ENCODE data around the gene EEPD1. TPM values are rescaled to one million over a fixed set of nuclear protein-coding genes. Genes with fewer than 3 reads are reported as not detected.

Gene EEPD1
- total RNA-seq, 1 donor from 2014 or later, result 9.8 TPM

GRCh38 chr7:36261019-36261754 is 108.1 kb downstream of the EEPD1 start:
- no peaks in the 10 kb centered on the region for H3K9me3 ChIP-seq
- H3K4me3 ChIP-seq, result no peak overlapping the region
- DNase-seq (ENCODE audit: extremely low spot score in 2 of 2), result peak in 1 of 2 donors; percentile 28
- TF ChIP-seq, protein P1, sequence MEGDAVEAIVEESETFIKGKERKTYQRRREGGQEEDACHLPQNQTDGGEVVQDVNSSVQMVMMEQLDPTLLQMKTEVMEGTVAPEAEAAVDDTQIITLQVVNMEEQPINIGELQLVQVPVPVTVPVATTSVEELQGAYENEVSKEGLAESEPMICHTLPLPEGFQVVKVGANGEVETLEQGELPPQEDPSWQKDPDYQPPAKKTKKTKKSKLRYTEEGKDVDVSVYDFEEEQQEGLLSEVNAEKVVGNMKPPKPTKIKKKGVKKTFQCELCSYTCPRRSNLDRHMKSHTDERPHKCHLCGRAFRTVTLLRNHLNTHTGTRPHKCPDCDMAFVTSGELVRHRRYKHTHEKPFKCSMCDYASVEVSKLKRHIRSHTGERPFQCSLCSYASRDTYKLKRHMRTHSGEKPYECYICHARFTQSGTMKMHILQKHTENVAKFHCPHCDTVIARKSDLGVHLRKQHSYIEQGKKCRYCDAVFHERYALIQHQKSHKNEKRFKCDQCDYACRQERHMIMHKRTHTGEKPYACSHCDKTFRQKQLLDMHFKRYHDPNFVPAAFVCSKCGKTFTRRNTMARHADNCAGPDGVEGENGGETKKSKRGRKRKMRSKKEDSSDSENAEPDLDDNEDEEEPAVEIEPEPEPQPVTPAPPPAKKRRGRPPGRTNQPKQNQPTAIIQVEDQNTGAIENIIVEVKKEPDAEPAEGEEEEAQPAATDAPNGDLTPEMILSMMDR (IDR thresholded peaks at IDR 0.05), result no peak
- TF ChIP-seq POLR2AphosphoS5 (IDR thresholded peaks at IDR 0.05; ENCODE audit: insufficient read depth in 1 of 2, low read depth in 1 of 2), result peak in 1 of 2 donors; percentile 54
- no peaks in the 10 kb centered on the region for H3K27me3 ChIP-seq
- H3K4me1 ChIP-seq, result peaks cover 72% of the 10 kb centered on the region
- peak overlapping the region; percentile 55 for H3K27ac ChIP-seq
- no peaks in the 10 kb centered on the region for H3K36me3 ChIP-seq
- intact Hi-C loops (cut with DNase I), result no loop called here

DNA sequence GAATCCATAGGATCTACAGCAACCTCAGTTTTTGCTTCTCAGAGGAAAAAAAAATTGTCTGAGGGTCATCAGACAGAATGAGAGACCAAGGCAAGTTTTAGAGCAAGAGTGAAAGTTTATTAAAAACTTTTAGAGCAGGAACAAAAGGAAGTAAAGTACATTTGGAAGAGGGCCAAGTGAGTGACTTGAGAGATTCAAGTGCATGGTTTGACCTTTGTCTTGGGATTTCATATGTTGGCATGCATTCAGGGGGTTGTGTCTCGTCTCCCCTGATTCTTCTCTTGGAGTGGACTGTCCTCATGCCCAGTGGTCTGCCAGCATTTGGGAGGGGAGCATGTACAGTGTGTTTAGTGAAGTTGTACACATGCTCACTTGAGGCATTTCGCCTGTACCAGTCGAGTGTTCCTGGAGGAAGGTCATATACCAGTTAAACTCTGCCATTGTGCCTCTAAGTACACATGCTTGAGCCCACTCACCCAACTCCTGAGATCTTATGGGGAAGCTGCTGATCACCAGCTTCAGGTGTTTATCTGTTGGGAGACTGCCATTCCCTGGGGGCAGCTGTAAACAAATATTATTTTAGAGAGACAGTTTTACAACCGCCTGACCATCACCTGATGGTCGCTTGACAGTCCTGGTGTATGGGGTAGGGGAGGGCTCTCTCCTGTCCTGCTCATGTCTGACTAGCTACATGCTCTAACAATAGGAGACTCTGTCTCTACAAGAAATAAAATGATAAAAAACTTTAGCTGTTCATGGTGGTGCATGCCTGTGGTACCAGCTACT is 109.4 kb downstream of the EEPD1 start:
- Histone ChIP-seq H3K27me3 (no peaks in the 10 kb centered on the region), H3K27ac (peak overlapping the region; percentile 55), H3K4me3 (no peak overlapping the region), H3K36me3 (no peaks in the 10 kb centered on the region), H3K9me3 (no peaks in the 10 kb centered on the region), H3K4me1 (peaks cover 76% of the 10 kb centered on the region)
- DNase-seq (ENCODE audit: extremely low spot score in 2 of 2), result no peak
- intact Hi-C loops (cut with DNase I), result no loop called here
- TF ChIP-seq POLR2A (IDR thresholded peaks at IDR 0.05) (no peak), POLR2AphosphoS5 (IDR thresholded peaks at IDR 0.05; ENCODE audit: insufficient read depth in 1 of 2, low read depth in 1 of 2) (no peak)
- TF ChIP-seq, protein P1 (IDR thresholded peaks at IDR 0.05), result no peak

GRCh38 chr7:36263095-36263484 is 110.0 kb downstream of the EEPD1 start:
- peaks cover 73% of the 10 kb centered on the region for H3K4me1 ChIP-seq
- no peaks in the 10 kb centered on the region for H3K36me3 ChIP-seq
- no peaks in the 10 kb centered on the region for H3K9me3 ChIP-seq
- intact Hi-C loops (cut with DNase I), result no loop called here
- H3K4me3 ChIP-seq, result no peak overlapping the region
- H3K27ac ChIP-seq, result peak overlapping the region; percentile 22
- TF ChIP-seq, protein P1 (IDR thresholded peaks at IDR 0.05), result no peak
- no peak for TF ChIP-seq POLR2AphosphoS5 (IDR thresholded peaks at IDR 0.05; ENCODE audit: insufficient read depth in 1 of 2, low read depth in 1 of 2)
- TF ChIP-seq POLR2A (IDR thresholded peaks at IDR 0.05), result no peak
- peak in 1 of 2 donors; percentile 47 for DNase-seq (ENCODE audit: extremely low spot score in 2 of 2)
- H3K27me3 ChIP-seq, result no peaks in the 10 kb centered on the region

- Histone ChIP-seq H3K4me1 (peaks cover 62% of the 10 kb centered on the region), H3K9me3 (no peaks in the 10 kb centered on the region), H3K27ac (peak overlapping the region; percentile 3), H3K36me3 (no peaks in the 10 kb centered on the region), H3K4me3 (no peak overlapping the region), H3K27me3 (no peaks in the 10 kb centered on the region)
- DNase-seq (ENCODE audit: extremely low spot score in 2 of 2), result no peak
- TF ChIP-seq, protein P1 (IDR thresholded peaks at IDR 0.05), result no peak
- TF ChIP-seq POLR2AphosphoS5 (IDR thresholded peaks at IDR 0.05; ENCODE audit: insufficient read depth in 1 of 2, low read depth in 1 of 2) (no peak), POLR2A (IDR thresholded peaks at IDR 0.05) (no peak)
- intact Hi-C loops (cut with DNase I), result no loop called here
These were observed 111.2 kb downstream of the EEPD1 start for GRCh38 chr7:36264123-36264801.
